SK-N-SH (cell line): ENCODE results near the gene TECPR1. TPM values are rescaled to one million over a fixed set of nuclear protein-coding genes. Genes with fewer than 3 reads are reported as not detected.
A peak's percentile ranks its signal among the peaks of the same experiment; 100 is the strongest.

ENCODE experiments used
- CTCF ChIA-PET: fragments of 300-600, 350-600 bp; formaldehyde crosslinking; extraction: SDS; loops from one replicate; lab custom pipeline; 2021; lab: Yijun Ruan, JAX
- POLR2A ChIA-PET: fragments of 350-600 bp; sonication (Branson Sonifier 250); formaldehyde crosslinking; extraction: SDS; loops from one replicate; lab custom pipeline; 2020; ENCODE audit warnings: antibody characterized with exemption, inconsistent platforms; lab: Yijun Ruan, JAX
- DNase-seq: peaks from one replicate; pipeline ENCODE4 v3.0.0; 2012
- H2AFZ ChIP-seq: fragments of 200-600 bp; sonication (generic); 2 replicates; pipeline ENCODE4 v1.8.1; 2016; ENCODE audit warnings: antibody characterized with exemption, mild to moderate bottlenecking, low read depth
- H3F3A ChIP-seq: fragments of 200-600 bp; sonication (generic); replicated peaks from 2 replicates; pipeline ENCODE3; 2016; ENCODE audit warnings: antibody characterized with exemption, mild to moderate bottlenecking; ENCODE audit not compliant: insufficient read depth
- H3K27ac ChIP-seq, 2 experiments: fragments of 200-500 bp in 1 of 2; fragments of 200-600 bp in 1 of 2; sonication (Bioruptor generic) in 1 of 2; sonication (generic), shearing (Covaris generic) in 1 of 2; 2 replicates each; pipeline versions ENCODE4 v1.5.1 to v1.6.1; 2014 to 2016; ENCODE audit warnings: low read depth in 2 of 2, inconsistent platforms in 1 of 2, low read length in 1 of 2, mild to moderate bottlenecking in 1 of 2, mixed read lengths in 1 of 2
- H3K27me3 ChIP-seq: fragments of 200-600 bp; sonication (generic), shearing (Covaris generic); 2 replicates; pipeline ENCODE4 v1.6.1; 2016; ENCODE audit warnings: mixed run types; ENCODE audit not compliant: insufficient read depth
- H3K36me3 ChIP-seq, 2 experiments: fragments of 200-500 bp in 1 of 2; fragments of 200-600 bp in 1 of 2; sonication (Bioruptor generic) in 1 of 2; sonication (generic) in 1 of 2; replicated peaks in 1 of 2; 2 replicates each; pipeline versions ENCODE3 to v1.5.1; 2014 to 2016; ENCODE audit warnings: low read length in 1 of 2, mild to moderate bottlenecking in 1 of 2; ENCODE audit not compliant: insufficient read depth in 2 of 2, control insufficient read depth in 1 of 2
- H3K4me1 ChIP-seq, 2 experiments: fragments of 200-500 bp in 1 of 2; fragments of 200-600 bp in 1 of 2; sonication (Bioruptor generic) in 1 of 2; sonication (generic), shearing (Covaris generic) in 1 of 2; 2 replicates each; pipeline versions ENCODE4 v1.5.1 to v1.6.1; 2014 to 2016; ENCODE audit warnings: low read depth in 1 of 2, low read length in 1 of 2, mixed run types in 1 of 2; ENCODE audit not compliant: insufficient read depth in 2 of 2, control insufficient read depth in 1 of 2
- H3K4me2 ChIP-seq: fragments of 200-600 bp; sonication (generic), shearing (Covaris generic); 2 replicates; pipeline ENCODE4 v1.6.1; 2017; ENCODE audit warnings: mixed run types
- H3K4me3 ChIP-seq, 2 experiments: fragments of 200-500 bp in 1 of 2; fragments of 200-600 bp in 1 of 2; sonication (Bioruptor generic) in 1 of 2; sonication (generic), shearing (Covaris generic) in 1 of 2; 2 replicates each; pipeline versions ENCODE4 v1.5.1 to v1.8.1; 2014 to 2016; ENCODE audit warnings: low read depth in 2 of 2, inconsistent platforms in 1 of 2, low read length in 1 of 2, mild to moderate bottlenecking in 1 of 2, mixed read lengths in 1 of 2, moderate library complexity in 1 of 2
- H3K79me2 ChIP-seq: fragments of 200-600 bp; sonication (generic); 2 replicates; pipeline ENCODE4 v1.8.1; 2017; ENCODE audit warnings: mild to moderate bottlenecking; ENCODE audit not compliant: insufficient read depth
- H3K9ac ChIP-seq: fragments of 200-600 bp; sonication (generic); 2 replicates; pipeline ENCODE4 v1.6.1; 2017; ENCODE audit warnings: mixed run types
- H3K9me2 ChIP-seq: fragments of 200-600 bp; sonication (generic); 2 replicates; pipeline ENCODE4 v1.6.1; 2017; ENCODE audit warnings: mixed run types
- H3K9me3 ChIP-seq: fragments of 200-600 bp; sonication (generic); 2 replicates; pipeline ENCODE4 v1.6.1; 2017; ENCODE audit warnings: mixed run types, mild to moderate bottlenecking, moderate library complexity
- H4K20me1 ChIP-seq: fragments of 200-600 bp; sonication (generic); 2 replicates; pipeline ENCODE4 v1.6.1; 2017; ENCODE audit warnings: mild to moderate bottlenecking, mixed run types; ENCODE audit not compliant: insufficient read depth
- CTCF ChIP-seq: fragments of 200-600 bp; sonication (generic); IDR thresholded peaks from 2 replicates; pipeline ENCODE4 v1.6.1; 2017; ENCODE audit warnings: antibody characterized with exemption, mild to moderate bottlenecking, moderate library complexity
- ELF1 ChIP-seq: IDR thresholded peaks from 2 replicates; pipeline ENCODE4 v1.4.0; 2012
- EP300 ChIP-seq, 2 experiments: IDR thresholded peaks; 2 replicates each; pipeline versions ENCODE4 v1.4.0 to v1.6.1; 2012; ENCODE audit warnings: borderline replicate concordance in 1 of 2, low read depth in 1 of 2, low read length in 1 of 2
- EZH2phosphoT487 ChIP-seq: fragments of 200-600 bp; sonication (generic); IDR thresholded peaks from 2 replicates; pipeline ENCODE4 v1.6.1; 2017; ENCODE audit warnings: low read depth, mixed run types, mild to moderate bottlenecking, antibody characterized with exemption, moderate library complexity, borderline replicate concordance
- FOXM1 ChIP-seq: IDR thresholded peaks from 2 replicates; pipeline ENCODE4 v1.4.0; 2012; ENCODE audit warnings: low read depth, mild to moderate bottlenecking
- GATA2 ChIP-seq: sonication (generic); formaldehyde crosslinking; IDR thresholded peaks from 2 replicates; pipeline ENCODE4 v1.5.0; 2020; ENCODE audit warnings: mild to moderate bottlenecking, missing genetic modification reagents
- POLR2AphosphoS5 ChIP-seq: IDR thresholded peaks from 2 replicates; pipeline ENCODE4 v1.6.1; 2012; ENCODE audit warnings: low read depth, low read length
- RAD21 ChIP-seq: IDR thresholded peaks from 2 replicates; pipeline ENCODE4 v1.6.1; 2012; ENCODE audit warnings: mild to moderate bottlenecking, low read length
- RXRA ChIP-seq: IDR thresholded peaks from 2 replicates; pipeline ENCODE4 v1.4.0; 2012; ENCODE audit warnings: low read depth, mild to moderate bottlenecking, borderline replicate concordance
- SMC3 ChIP-seq: IDR thresholded peaks from 2 replicates; pipeline ENCODE4 v1.6.1; 2012; ENCODE audit warnings: low read depth, low read length, improper control_type of control experiment
- TEAD4 ChIP-seq: IDR thresholded peaks from 2 replicates; pipeline ENCODE4 v1.4.0; 2012; ENCODE audit warnings: mild to moderate bottlenecking, borderline replicate concordance; ENCODE audit not compliant: insufficient read depth
- WGBS: methylation state at CpG from one replicate; pipeline ENCODE4 v1.1.6; 2017; ENCODE audit warnings: low lambda C conversion rate; 5-methylcytosine and 5-hydroxymethylcytosine counted together
- polyA plus RNA-seq, 3 experiments: library from polyadenylated mRNA; depleted of rRNA; stranded (reverse); fragments of >200 nt; gene quantifications; 2 replicates each; pipeline ENCODE4 v1.2.3, GENCODE V29; 2012

Gene TECPR1
- polyA plus RNA-seq, 1 of the 3 experiments (the other 2 are of a cell fraction) = 6.8 TPM

GRCh38 chr7:98240961-98241673 lies 10.9 kb downstream of the TECPR1 start:
- no peaks in the 10 kb centered on the region for H3F3A ChIP-seq
- CTCF ChIA-PET = interaction anchor here (0.6 to 2.7 kb wide), 10 partner anchors 9 to 218 kb away, joined by 3 to 24 read pairs (median 4); partner anchors contain the start of gene LMTK2

GRCh38 chr7:98238976-98239375 lies 13.1 kb downstream of the TECPR1 start:
- no peak overlapping the region for H3K9ac ChIP-seq
- no peaks in the 10 kb centered on the region for H3K27me3 ChIP-seq
- no peaks in the 10 kb centered on the region for H3K79me2 ChIP-seq
- peaks cover 8 to 10% of the 10 kb centered on the region in 2 experiments for H3K36me3 ChIP-seq
- H3K9me2 ChIP-seq = no peaks in the 10 kb centered on the region
- no peak overlapping the region for H2AFZ ChIP-seq
- WGBS = 95% methylated on average over 9 of the region's 9 CpGs
- TF ChIP-seq EP300 (IDR thresholded peaks at IDR 0.05; ENCODE audit: borderline replicate concordance in 1 of 2, low read depth in 1 of 2, low read length in 1 of 2) (no peak), POLR2AphosphoS5 (no peak), EZH2phosphoT487 (no peak), ELF1 (no peak), TEAD4 (no peak), FOXM1 (no peak), RXRA (no peak)
- no peaks in the 10 kb centered on the region for H3K4me1 ChIP-seq
- no peaks in the 10 kb centered on the region for H3F3A ChIP-seq
- no peak overlapping the region for H3K27ac ChIP-seq
- ChIA-PET CTCF (no interaction called here), POLR2A (no interaction called here)
- H3K4me3 ChIP-seq = no peak overlapping the region
- no peak for DNase-seq
- no peaks in the 10 kb centered on the region for H4K20me1 ChIP-seq
- no peak overlapping the region for H3K4me2 ChIP-seq
- H3K9me3 ChIP-seq = no peaks in the 10 kb centered on the region

More at GRCh38 chr7:98240961-98241673, 10.9 kb downstream of the TECPR1 start:
- H3K27me3 ChIP-seq = no peaks in the 10 kb centered on the region
- no peaks in the 10 kb centered on the region for H3K79me2 ChIP-seq
- TF ChIP-seq GATA2 (CRISPR knock-in tag) (no peak), RAD21 (peak; percentile 73), EP300 (IDR thresholded peaks at IDR 0.05; ENCODE audit: borderline replicate concordance in 1 of 2, low read depth in 1 of 2, low read length in 1 of 2) (no peak), CTCF (peak; percentile 83), SMC3 (peak; percentile 70)
- no peak overlapping the region for H3K9ac ChIP-seq
- no peak overlapping the region for H3K27ac ChIP-seq
- WGBS = 70% methylated on average over 15 of the region's 19 CpGs
- no peaks in the 10 kb centered on the region for H3K9me2 ChIP-seq
- no peaks in the 10 kb centered on the region for H3K4me1 ChIP-seq
- H3K4me3 ChIP-seq = no peak overlapping the region
- H3K36me3 ChIP-seq = peaks cover 8 to 10% of the 10 kb centered on the region in 2 experiments
- no peaks in the 10 kb centered on the region for H3K9me3 ChIP-seq
- H2AFZ ChIP-seq = no peak overlapping the region
- no peaks in the 10 kb centered on the region for H4K20me1 ChIP-seq
- H3K4me2 ChIP-seq = no peak overlapping the region
- POLR2A ChIA-PET = no interaction called here
- peak; percentile 89 for DNase-seq
